Fibroblast of villous mesenchyme (primary cell): Measurements from ENCODE around the gene UBE3D. TPM values are rescaled to one million over a fixed set of nuclear protein-coding genes. Genes with fewer than 3 reads are reported as not detected.
A peak's percentile ranks its signal among the peaks of the same experiment; 100 is the strongest.

Source experiments
- DNase-seq: peaks from one replicate; pipeline ENCODE4 v3.0.0-alpha.2; 2010; ENCODE audit warnings: low read depth
- H3K4me3 ChIP-seq: 2 replicates; pipeline ENCODE4 v1.5.1; 2011; ENCODE audit warnings: low read depth, mild to moderate bottlenecking, low read length
- total RNA-seq: library from RNA; depleted of rRNA; stranded (reverse); fragments of >200 nt; gene quantifications from 2 replicates; pipeline ENCODE4 v1.2.3, GENCODE V29; 2012
- TF ChIP-seq, protein P1 (sequence below): IDR thresholded peaks from 2 replicates; pipeline ENCODE4 v1.5.1; 2012; ENCODE audit warnings: low read depth, mild to moderate bottlenecking, low read length; ENCODE audit not compliant: insufficient read depth

Gene UBE3D
- total RNA-seq, 1 donor = 9.5 TPM

DNA sequence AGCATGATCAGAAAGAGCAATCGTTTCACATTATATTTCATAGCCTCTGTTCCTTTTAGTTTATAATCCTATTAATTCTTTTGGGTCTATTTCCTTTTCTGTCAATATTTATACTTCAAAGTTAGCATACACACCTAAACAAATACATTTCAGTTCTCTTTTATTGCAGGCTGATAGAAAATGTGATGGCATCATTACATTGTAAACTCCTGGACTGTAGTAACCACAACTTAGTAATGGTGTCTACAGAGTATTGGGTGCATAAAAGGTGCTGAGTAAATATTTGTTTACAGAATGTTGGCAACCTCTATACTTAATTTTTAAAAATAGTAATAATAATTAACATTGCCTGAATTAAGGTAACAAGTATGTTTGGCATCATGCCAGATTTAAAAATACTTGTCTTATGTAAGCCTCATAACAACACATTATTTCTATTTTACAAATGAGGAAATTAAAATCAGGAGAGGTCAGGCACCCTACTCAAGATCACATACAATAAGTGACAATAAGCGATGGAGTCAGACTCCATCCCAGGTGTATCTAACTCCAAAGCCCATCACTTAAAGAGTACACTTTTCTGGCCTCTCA is 195.0 kb downstream of the UBE3D start:
- H3K4me3 ChIP-seq = no peak overlapping the region
- TF ChIP-seq, protein P1, sequence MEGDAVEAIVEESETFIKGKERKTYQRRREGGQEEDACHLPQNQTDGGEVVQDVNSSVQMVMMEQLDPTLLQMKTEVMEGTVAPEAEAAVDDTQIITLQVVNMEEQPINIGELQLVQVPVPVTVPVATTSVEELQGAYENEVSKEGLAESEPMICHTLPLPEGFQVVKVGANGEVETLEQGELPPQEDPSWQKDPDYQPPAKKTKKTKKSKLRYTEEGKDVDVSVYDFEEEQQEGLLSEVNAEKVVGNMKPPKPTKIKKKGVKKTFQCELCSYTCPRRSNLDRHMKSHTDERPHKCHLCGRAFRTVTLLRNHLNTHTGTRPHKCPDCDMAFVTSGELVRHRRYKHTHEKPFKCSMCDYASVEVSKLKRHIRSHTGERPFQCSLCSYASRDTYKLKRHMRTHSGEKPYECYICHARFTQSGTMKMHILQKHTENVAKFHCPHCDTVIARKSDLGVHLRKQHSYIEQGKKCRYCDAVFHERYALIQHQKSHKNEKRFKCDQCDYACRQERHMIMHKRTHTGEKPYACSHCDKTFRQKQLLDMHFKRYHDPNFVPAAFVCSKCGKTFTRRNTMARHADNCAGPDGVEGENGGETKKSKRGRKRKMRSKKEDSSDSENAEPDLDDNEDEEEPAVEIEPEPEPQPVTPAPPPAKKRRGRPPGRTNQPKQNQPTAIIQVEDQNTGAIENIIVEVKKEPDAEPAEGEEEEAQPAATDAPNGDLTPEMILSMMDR = no peak
- DNase-seq = no peak

DNA sequence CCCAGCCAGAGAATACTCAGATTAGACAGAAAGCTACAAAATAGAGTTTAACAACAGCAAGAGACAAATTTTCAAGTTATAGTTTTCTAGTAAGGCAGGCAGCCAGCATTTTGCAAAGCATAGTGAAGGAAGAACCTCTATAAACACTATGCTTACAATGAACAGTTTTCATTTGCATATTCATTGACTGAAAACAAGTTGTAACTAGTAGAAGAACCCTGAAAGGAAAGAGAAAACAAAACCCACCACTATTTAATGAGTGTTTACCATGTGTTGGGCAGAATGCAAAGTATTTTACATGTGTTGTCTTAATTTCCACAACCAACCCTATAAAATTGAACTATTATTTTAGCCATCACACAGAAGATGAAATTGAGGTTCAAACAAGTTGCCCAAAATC is 196.1 kb downstream of the UBE3D start:
- DNase-seq = no peak
- H3K4me3 ChIP-seq = no peak overlapping the region
- TF ChIP-seq, protein P1 = no peak

DNA sequence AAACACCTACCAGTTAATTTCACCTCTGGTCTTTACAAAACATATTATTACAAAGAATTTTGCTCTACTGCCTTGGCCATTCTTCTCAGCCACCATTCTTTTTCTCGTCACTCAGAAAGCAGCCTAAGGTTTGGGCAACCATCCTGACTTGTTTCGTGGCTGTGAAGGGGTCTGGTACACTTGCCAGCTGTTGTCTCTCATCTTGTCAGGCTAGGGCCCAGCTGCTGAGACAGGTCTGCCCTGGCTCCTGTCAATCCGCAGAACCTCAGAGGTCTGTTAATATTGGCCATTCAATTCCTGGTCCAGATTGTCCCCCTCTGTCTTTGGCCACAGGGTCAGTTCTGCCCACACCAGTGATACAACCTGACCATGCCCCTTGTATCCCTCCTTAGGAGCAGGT is 197.7 kb downstream of the UBE3D start:
- DNase-seq = no peak

DNA sequence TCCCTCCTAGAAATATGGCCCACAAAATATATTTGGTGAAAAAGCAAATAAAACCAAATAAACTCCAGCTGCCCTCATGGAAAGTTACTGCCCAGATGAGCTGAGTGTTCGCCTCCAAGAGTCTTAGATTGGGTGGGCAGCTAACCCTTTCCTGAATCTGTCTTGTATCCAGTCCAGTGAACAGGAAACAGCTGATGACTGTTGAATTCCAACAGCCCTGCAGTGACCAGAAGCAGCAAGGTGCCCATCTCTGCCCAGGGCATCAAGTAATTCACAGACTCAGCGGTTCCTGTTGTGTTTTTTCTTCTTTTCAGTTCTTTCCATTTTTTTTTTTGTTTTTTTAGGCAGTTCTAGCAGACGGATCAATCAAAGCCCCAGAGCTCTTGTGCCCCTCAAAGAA is 199.2 kb downstream of the UBE3D start:
- no peak overlapping the region for H3K4me3 ChIP-seq
- TF ChIP-seq, protein P1 = no peak
- no peak for DNase-seq

More for the DNA sequence above, 197.7 kb downstream of the UBE3D start:
- TF ChIP-seq, protein P1 = no peak
- no peak overlapping the region for H3K4me3 ChIP-seq

DNA sequence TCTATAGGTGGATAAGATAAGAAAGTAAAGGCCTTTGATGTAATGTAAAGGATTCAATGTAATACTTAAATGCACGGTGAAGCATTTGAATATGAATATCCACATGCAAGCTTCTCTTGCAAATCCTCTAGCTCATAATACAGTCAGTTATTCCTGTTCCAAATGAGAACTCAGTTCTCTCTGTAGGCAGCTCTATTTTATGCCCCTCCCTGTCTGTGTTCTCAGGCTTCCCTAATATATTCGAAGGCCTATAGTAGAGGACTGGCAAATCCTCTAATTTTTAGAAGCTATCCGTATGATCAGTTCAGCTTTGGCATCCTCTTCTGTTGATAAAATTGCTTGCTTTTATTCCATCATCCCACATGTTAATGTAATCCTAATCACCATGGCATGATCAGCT is 200.2 kb downstream of the UBE3D start:
- H3K4me3 ChIP-seq = no peak overlapping the region
- no peak for DNase-seq
- TF ChIP-seq, protein P1 = no peak

DNA sequence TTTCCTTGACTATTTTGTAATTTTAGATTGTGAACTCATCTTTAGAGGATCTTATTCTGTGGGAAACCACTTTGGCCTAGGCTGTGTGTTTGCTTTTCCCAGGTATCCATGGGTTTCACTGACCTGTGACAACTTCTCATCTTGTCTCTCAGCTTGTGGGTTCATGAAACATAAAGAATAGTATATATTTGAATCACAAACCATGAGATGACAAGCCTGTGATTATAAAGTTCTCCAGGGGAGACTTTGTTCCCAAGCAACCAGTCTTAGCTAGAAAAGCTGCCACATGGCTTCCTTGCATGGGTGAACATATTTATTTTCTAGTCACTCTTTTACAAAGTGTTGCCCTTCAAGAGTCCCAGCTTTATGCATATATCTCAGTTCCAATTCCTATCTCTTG is 201.9 kb downstream of the UBE3D start:
- DNase-seq = no peak
- H3K4me3 ChIP-seq = no peak overlapping the region
- TF ChIP-seq, protein P1 = no peak

DNA sequence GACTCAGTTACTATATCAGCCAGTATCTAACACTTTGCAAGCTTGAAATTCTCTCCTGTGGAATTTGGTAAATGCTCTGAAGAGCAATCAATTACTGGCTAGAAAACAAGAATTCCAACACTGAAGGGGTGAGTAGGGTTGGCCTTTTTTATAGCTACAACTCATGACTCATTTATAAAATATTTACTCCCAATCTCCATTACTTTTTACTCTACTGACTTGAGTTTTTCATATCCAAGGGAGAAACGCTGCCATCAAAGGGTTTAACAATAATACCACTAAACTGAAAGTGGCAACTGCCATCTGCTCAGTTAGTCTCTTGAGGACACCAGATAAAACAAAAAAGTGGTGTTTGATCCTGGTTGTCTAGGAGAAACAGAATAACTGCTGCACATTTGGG is 203.1 kb downstream of the UBE3D start:
- H3K4me3 ChIP-seq = no peak overlapping the region
- peak; percentile 44 for DNase-seq

More for the DNA sequence above, 203.1 kb downstream of the UBE3D start:
- TF ChIP-seq, protein P1 = no peak
